ENCODE measurements around the gene LEP.

DNA sequence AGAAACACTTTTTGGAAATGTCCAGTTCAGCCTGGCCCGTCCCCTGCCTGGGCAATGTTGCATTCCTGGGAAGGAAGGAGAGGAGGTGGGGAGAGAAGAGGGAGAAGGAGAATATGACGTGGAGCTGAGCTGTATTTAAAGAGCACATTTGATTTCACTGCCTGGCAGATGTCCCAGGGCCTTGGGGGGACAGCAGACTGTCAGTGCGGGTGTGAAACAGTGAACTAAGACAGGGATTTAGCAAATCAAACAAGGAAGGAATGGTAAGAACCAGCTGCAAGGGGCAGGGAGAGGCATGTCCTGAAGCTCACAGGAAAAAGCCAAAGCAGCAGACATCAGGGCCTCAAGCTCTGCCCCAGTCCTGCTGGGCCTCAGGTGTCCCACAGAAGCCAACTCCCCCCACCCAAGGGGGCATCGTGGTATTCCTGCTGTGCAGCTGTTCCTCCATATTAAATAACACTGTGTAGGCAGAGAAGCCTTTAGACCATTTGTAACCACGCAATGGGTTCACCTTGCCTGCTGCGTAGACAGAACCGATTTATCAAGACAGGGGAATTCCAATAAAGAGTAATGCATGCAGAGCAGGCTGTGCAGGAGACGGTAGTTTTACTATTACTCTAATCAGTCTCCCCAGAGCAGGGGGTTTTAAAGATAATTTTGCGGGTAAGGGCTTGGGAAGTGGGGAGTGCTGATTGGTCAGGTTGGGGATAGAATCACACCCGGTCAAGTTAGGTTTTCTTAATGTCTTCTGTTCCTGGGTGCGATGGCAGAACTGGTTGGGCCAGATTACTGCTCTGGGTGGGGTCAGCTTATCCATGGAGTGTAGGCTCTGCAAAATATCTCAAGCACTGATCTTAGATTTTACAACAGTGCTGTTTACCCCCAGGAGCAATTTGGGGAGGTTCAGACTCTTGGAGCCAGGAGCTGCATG, 18.3 kb downstream of the LEP start:
- TF ChIP-seq EZH2 (IDR thresholded peaks at IDR 0.05; ENCODE audit: borderline replicate concordance, low read depth, low read length, severe bottlenecking): no peak
- TF ChIP-seq, protein P1, sequence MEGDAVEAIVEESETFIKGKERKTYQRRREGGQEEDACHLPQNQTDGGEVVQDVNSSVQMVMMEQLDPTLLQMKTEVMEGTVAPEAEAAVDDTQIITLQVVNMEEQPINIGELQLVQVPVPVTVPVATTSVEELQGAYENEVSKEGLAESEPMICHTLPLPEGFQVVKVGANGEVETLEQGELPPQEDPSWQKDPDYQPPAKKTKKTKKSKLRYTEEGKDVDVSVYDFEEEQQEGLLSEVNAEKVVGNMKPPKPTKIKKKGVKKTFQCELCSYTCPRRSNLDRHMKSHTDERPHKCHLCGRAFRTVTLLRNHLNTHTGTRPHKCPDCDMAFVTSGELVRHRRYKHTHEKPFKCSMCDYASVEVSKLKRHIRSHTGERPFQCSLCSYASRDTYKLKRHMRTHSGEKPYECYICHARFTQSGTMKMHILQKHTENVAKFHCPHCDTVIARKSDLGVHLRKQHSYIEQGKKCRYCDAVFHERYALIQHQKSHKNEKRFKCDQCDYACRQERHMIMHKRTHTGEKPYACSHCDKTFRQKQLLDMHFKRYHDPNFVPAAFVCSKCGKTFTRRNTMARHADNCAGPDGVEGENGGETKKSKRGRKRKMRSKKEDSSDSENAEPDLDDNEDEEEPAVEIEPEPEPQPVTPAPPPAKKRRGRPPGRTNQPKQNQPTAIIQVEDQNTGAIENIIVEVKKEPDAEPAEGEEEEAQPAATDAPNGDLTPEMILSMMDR (IDR thresholded peaks at IDR 0.05; ENCODE audit: borderline replicate concordance, extremely low read depth, low read length, poor library complexity, severe bottlenecking): no peak

All from DND-41 (cell line).